ENCODE data around the gene TRMT13.

GRCh38 chr1:100122177-100122576 is 10.8 kb upstream of the TRMT13 start:
- TF ChIP-seq EZH2 (IDR thresholded peaks at IDR 0.05) = no peak
- no peak for TF ChIP-seq POLR2AphosphoS5 (IDR thresholded peaks at IDR 0.05; ENCODE audit: borderline replicate concordance, low read depth, low read length)
